Ovary (tissue), 9 donors: ENCODE results near the gene HMGN3. TPM values are rescaled to one million over a fixed set of nuclear protein-coding genes. Genes with fewer than 3 reads are reported as not detected.

Experiments used
- DNase-seq, 5 donors: peaks; one replicate each; pipeline ENCODE4 v3.0.0-alpha.2; 2019 to 2020
- H3K27ac ChIP-seq, 2 donors: fragments of 200-600 bp; one replicate each; pipeline versions ENCODE4 v1.5.1 to v1.8.0; 2019 to 2022
- H3K27me3 ChIP-seq: fragments of 200-600 bp; one replicate; pipeline ENCODE4 v1.8.0; 2022
- H3K36me3 ChIP-seq: fragments of 200-600 bp; sonication (generic); one replicate; pipeline ENCODE4 v1.5.1; 2019
- H3K4me1 ChIP-seq: one replicate; pipeline ENCODE4 v1.8.1; 2013; ENCODE audit warnings: mild to moderate bottlenecking, moderate library complexity; ENCODE audit not compliant: insufficient read depth
- H3K4me3 ChIP-seq: fragments of 200-600 bp; sonication (generic); one replicate; pipeline ENCODE4 v1.5.1; 2017
- H3K9me3 ChIP-seq, 2 donors: fragments of 200-600 bp in 1 of 2; sonication (generic) in 1 of 2; one replicate each; pipeline versions ENCODE4 v1.5.1 to v1.8.1; 2013 to 2019; ENCODE audit warnings: mild to moderate bottlenecking in 1 of 2, moderate library complexity in 1 of 2
- CTCF ChIP-seq, 3 donors: fragments of 450-650 bp in 2 of 3; fragments of 200-600 bp in 1 of 3; IDR thresholded peaks; one replicate each; pipeline versions ENCODE4 v1.5.1 to v1.8.0; 2016 to 2022; ENCODE audit warnings: antibody characterized with exemption in 3 of 3, mild to moderate bottlenecking in 1 of 3
- EP300 ChIP-seq: sonication (generic); formaldehyde crosslinking; IDR thresholded peaks from one replicate; pipeline ENCODE4 v1.6.1; 2017; ENCODE audit warnings: antibody characterized with exemption
- POLR2A ChIP-seq: fragments of 450-650 bp; IDR thresholded peaks from one replicate; pipeline ENCODE4 v1.6.1; 2017; ENCODE audit warnings: antibody characterized with exemption, mild to moderate bottlenecking, moderate library complexity
- WGBS, 3 donors: extraction: QIAGEN DNeasy Blood & Tissue Kit in 1 of 3; methylation state at CpG; one replicate each; pipeline versions ENCODE4 v1.1.5 to v1.1.7; 2013 to 2017; 5-methylcytosine and 5-hydroxymethylcytosine counted together
- intact Hi-C, 4 donors: fragments of 100-400 bp; cut with DNase I; formaldehyde crosslinking; loops; one replicate each; pipeline versions ENCODE4 v1.11.0 to v1.15.1; 2022 to 2023
- polyA plus RNA-seq, 2 donors: library from polyadenylated mRNA; stranded (reverse); fragments of 200-250 nt in 1 of 2; fragments of 350-450 nt in 1 of 2; fragmentation: Illumina TruSeq in 1 of 2; extraction: RNeasy Lipid Tissue Mini Kit (QIAGEN cat#74804) in 1 of 2; gene quantifications; one replicate each; pipeline ENCODE4 v1.2.3, GENCODE V29; 2013 to 2014
- total RNA-seq, 7 donors: library from RNA; depleted of rRNA in 2 of 7; stranded (reverse); fragments of >200 nt in 2 of 7; fragmentation: NEBNext Ultra II Directional in 3 of 7; extraction: Animal tissue kit (Norgen Biotek cat#: 25700) in 3 of 7; gene quantifications; one replicate each; pipeline versions ENCODE4 v1.1.0 to v1.2.4, GENCODE V29; 2016 to 2023
- donor health status: DM: no; HTN: no; CAD: no; lungs with moderate emphysema.
- donor health status: DM: no; HTN: no; CAD: no.
- donor health status: Bipolar disorder and iron deficiency.
- donor health status: DM: yes; HTN: yes; CAD: no.
- donor health status: DM: no; HTN: no; CAD: no.
- donor health status: DM: yes; HTN: yes; CAD: no.

HMGN3 gene
- total and polyA plus RNA-seq, 9 donors = 44.7 to 140 (median 69.9) TPM

- TF ChIP-seq POLR2A (no peak), EP300 (no peak), CTCF (IDR thresholded peaks at IDR 0.05) (no peak)
- H3K27me3 ChIP-seq = no peaks in the 10 kb centered on the region
- no peaks in the 10 kb centered on the region for H3K36me3 ChIP-seq
- no peaks in the 10 kb centered on the region for H3K9me3 ChIP-seq
- no peak overlapping the region for H3K27ac ChIP-seq
- no peaks in the 10 kb centered on the region for H3K4me1 ChIP-seq
- H3K4me3 ChIP-seq = no peak overlapping the region
- intact Hi-C loops = no loop called here
- no peak for DNase-seq
Measured at GRCh38 chr6:79173378-79173777, 61.1 kb downstream of the HMGN3 start.

- H3K27me3 ChIP-seq = no peaks in the 10 kb centered on the region
- intact Hi-C loops = no loop called here
- TF ChIP-seq POLR2A (no peak), CTCF (IDR thresholded peaks at IDR 0.05) (no peak), EP300 (no peak)
- no peak overlapping the region for H3K27ac ChIP-seq
- DNase-seq = no peak
- H3K9me3 ChIP-seq = no peaks in the 10 kb centered on the region
- H3K4me1 ChIP-seq = no peaks in the 10 kb centered on the region
- H3K36me3 ChIP-seq = no peaks in the 10 kb centered on the region
- WGBS, 3 donors = 46 to 59% (median 57%) methylated on average over 3 of the region's 3 CpGs
- H3K4me3 ChIP-seq = no peak overlapping the region
Measured at GRCh38 chr6:79170959-79171358, 63.5 kb downstream of the HMGN3 start.

- DNase-seq = no peak
- H3K36me3 ChIP-seq = no peaks in the 10 kb centered on the region
- no peak overlapping the region for H3K4me3 ChIP-seq
- 31 to 56% (median 39%) methylated on average over 5 of the region's 5 CpGs for WGBS, 3 donors
- H3K9me3 ChIP-seq = no peaks in the 10 kb centered on the region
- no peaks in the 10 kb centered on the region for H3K4me1 ChIP-seq
- no peak overlapping the region for H3K27ac ChIP-seq
- intact Hi-C loops = no loop called here
- TF ChIP-seq CTCF (IDR thresholded peaks at IDR 0.05) (no peak), POLR2A (no peak)
- H3K27me3 ChIP-seq = no peaks in the 10 kb centered on the region
Measured at GRCh38 chr6:79170431-79170830, 64.1 kb downstream of the HMGN3 start.

GRCh38 chr6:79168695-79168980, 65.8 kb downstream of the HMGN3 start:
- WGBS, 3 donors = 80 to 89% (median 82%) methylated on average over 2 of the region's 2 CpGs

More at GRCh38 chr6:79168695-79168980, 65.8 kb downstream of the HMGN3 start:
- Histone ChIP-seq H3K36me3 (no peaks in the 10 kb centered on the region), H3K9me3 (no peaks in the 10 kb centered on the region), H3K27ac (no peak overlapping the region), H3K27me3 (no peaks in the 10 kb centered on the region), H3K4me3 (no peak overlapping the region), H3K4me1 (no peaks in the 10 kb centered on the region)
- DNase-seq = no peak
- TF ChIP-seq CTCF (IDR thresholded peaks at IDR 0.05) (no peak), EP300 (no peak), POLR2A (no peak)
- intact Hi-C loops = no loop called here
